ENCODE data around the gene CADM2. TPM values are rescaled to one million over a fixed set of nuclear protein-coding genes. Genes with fewer than 3 reads are reported as not detected.
A peak's percentile ranks its signal among the peaks of the same experiment; 100 is the strongest.
"Not testable (repeated sequence)": the region's sequence is repeated elsewhere in the genome, so short reads cannot be mapped to it uniquely, and the experiment has no call there.

Gene CADM2
- total RNA-seq, 2 experiments from 2014 or later = not detected

DNA sequence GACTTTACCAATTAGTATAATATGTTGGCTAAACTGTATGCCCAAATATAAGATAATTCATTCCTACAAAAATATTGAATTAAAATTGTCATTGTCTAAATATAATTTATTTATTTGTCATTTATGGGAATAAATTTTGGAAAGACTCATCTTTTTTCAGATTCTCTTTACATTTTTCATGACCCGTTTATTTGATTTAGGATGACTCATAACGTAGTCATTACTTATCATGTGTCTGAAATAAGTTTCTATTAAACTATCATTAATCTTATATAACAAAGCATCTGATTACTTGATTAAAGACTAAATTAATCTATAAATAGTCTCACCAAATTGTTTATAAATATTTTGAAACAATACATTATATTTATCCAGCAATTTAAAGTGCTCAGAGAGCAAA, 516.6 kb downstream of the CADM2 start:
- ChIA-PET POLR2A (no interaction called here), CTCF (no interaction called here)
- Mint-ChIP-seq H3K27me3 (no peaks in the 10 kb centered on the region), H3K4me3 (no peak overlapping the region), H3K27ac (no peak overlapping the region), H3K4me1 (no peaks in the 10 kb centered on the region), H3K9me3 (no peaks in the 10 kb centered on the region), H3K36me3 (ENCODE audit: low read depth) (no peaks in the 10 kb centered on the region)
- DNase-seq = no peak

DNA sequence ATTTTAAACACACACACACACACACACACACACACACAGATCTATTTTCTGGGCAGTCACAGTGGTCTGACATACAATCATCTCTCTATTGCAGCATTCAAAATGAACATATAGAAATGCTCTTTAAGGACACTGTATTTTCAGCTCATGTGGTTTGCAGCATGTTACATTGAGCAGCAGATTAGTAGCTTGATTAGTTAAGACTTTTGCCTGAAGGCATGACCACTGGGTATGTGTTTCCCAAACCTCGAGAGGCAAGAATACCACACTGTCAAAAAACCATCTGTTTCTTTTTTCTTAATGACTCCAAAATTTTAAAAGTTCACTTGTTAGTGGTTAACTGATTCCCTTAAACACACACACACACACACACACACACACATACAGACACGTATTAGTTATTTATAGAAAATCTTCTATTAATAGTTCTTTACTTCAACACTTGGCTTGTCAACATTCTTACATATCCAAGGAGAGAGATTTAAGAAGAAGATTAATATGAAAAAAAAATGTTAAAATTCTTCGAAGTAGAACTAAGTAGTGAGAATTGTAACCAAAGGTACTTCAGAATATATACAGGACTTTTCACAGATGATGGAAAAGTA, 518.2 kb downstream of the CADM2 start:
- H3K36me3 Mint-ChIP-seq (ENCODE audit: low read depth) = no peaks in the 10 kb centered on the region
- POLR2A ChIA-PET = no interaction called here
- CTCF ChIA-PET = no interaction called here
- no peaks in the 10 kb centered on the region for H3K27me3 Mint-ChIP-seq
- no peak overlapping the region for H3K27ac Mint-ChIP-seq
- no peaks in the 10 kb centered on the region for H3K9me3 Mint-ChIP-seq
- no peaks in the 10 kb centered on the region for H3K4me1 Mint-ChIP-seq
- no peak overlapping the region for H3K4me3 Mint-ChIP-seq
- DNase-seq = no peak

DNA sequence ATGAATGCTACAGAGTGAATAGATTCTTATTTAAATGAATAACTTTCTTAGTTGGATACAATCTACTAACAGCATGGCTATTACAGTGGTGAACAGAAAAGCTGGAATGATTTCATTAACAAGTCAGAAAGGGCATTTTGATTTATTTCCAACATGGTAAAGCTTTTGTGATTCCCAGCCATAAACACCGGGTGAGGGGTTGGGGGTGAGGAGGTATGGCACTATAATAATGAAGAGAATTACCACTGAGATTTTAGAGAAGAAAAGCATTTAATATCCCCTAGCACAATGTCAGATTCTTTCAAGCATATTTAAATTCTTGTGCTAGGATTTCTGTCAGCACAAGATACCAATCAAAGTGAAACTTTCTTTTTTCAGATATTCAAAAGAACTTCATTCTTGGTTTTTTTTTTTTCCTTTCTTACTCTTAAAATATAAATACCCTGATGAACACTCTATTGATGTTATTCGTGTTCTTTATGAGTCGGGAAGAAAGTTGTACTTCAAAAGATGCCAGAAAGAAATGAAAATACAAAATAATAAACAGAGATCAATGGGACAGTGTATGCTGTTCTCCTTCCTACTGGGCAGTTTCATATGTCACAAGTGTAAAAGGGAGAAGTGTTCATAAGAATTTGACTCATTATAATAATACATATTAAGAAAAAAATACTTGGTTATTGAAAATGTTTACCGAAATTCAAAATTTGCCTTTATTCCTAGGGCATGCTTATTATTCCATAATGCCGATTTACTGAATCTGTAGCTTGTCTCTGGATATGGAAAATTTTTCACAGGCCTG, 522.8 kb downstream of the CADM2 start:
- ChIA-PET CTCF (no interaction called here), POLR2A (no interaction called here)

DNA sequence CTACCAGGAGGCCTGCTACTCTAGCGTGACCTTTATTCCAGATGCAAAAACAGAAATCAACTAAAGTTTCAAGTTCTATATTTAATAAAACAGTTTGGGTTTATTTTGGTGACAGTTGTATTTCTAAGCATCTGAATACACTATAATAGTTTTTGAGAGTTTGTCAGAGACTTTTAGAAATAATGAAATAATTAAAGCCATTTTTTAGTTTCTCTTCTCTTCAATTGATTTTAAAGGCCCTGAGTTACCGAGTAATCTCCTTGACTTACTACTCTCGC, 523.4 kb downstream of the CADM2 start:
- POLR2A ChIA-PET = no interaction called here
- H3K27me3 Mint-ChIP-seq = no peaks in the 10 kb centered on the region
- H3K36me3 Mint-ChIP-seq (ENCODE audit: low read depth) = no peaks in the 10 kb centered on the region
- H3K4me1 Mint-ChIP-seq = no peaks in the 10 kb centered on the region
- H3K27ac Mint-ChIP-seq = no peak overlapping the region
- H3K9me3 Mint-ChIP-seq = peaks cover 2% of the 10 kb centered on the region
- H3K4me3 Mint-ChIP-seq = no peak overlapping the region
- CTCF ChIA-PET = no interaction called here
- DNase-seq = no peak

More for the DNA sequence above, 522.8 kb downstream of the CADM2 start:
- Mint-ChIP-seq H3K4me1 (no peaks in the 10 kb centered on the region), H3K27me3 (no peaks in the 10 kb centered on the region), H3K36me3 (ENCODE audit: low read depth) (no peaks in the 10 kb centered on the region), H3K4me3 (no peak overlapping the region), H3K9me3 (no peaks in the 10 kb centered on the region), H3K27ac (no peak overlapping the region)
- no peak for DNase-seq

DNA sequence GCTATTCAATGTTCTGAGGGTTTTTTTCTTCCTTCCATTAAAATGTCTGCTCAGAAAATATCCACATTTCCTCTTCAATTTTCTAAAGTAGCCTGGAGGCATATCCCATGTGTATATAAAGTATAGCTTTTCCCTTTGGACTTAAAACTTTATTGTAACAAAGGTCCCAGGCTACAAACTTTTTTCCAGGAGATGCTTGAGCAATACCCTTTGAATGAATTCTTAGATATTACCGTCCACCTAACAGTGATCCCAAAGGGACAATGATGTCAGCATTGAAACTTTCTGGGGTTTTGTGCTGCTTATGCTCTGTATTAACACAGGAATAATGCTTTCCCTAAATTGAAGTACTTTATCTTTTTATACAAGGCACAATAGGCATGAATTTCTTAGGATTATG, 525.2 kb downstream of the CADM2 start:
- POLR2A ChIA-PET = no interaction called here
- Mint-ChIP-seq H3K9me3 (peaks cover 4% of the 10 kb centered on the region), H3K4me1 (no peaks in the 10 kb centered on the region), H3K36me3 (ENCODE audit: low read depth) (no peaks in the 10 kb centered on the region), H3K4me3 (no peak overlapping the region), H3K27me3 (no peaks in the 10 kb centered on the region), H3K27ac (no peak overlapping the region)
- CTCF ChIA-PET = no interaction called here
- DNase-seq = no peak

DNA sequence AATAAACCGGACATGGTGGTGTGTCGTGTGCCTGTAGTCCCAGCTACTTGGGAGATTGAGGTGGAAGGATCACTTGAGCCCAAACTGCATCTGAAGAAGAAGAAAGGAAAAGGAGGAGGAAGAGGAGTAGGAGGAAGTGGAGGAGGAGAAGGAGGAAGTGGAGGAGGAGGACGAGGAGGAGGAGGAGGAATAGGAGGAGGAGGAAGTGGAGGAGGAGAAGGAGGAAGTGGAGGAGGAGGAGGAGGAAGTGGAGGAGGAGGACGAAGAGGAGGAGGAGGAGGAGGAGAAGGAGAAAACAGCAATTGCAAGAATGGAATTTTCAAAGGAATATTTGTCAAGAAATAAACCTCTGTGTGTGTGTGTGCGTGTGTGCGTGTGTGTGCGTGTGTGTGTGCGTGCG, 528.6 kb downstream of the CADM2 start:
- no peaks in the 10 kb centered on the region for H3K27me3 Mint-ChIP-seq
- POLR2A ChIA-PET = no interaction called here
- H3K4me3 Mint-ChIP-seq = no peak overlapping the region
- no peaks in the 10 kb centered on the region for H3K36me3 Mint-ChIP-seq (ENCODE audit: low read depth)
- peaks cover 4% of the 10 kb centered on the region for H3K9me3 Mint-ChIP-seq
- no peak overlapping the region for H3K27ac Mint-ChIP-seq
- no peaks in the 10 kb centered on the region for H3K4me1 Mint-ChIP-seq
- no peak for DNase-seq
- CTCF ChIA-PET = no interaction called here

DNA sequence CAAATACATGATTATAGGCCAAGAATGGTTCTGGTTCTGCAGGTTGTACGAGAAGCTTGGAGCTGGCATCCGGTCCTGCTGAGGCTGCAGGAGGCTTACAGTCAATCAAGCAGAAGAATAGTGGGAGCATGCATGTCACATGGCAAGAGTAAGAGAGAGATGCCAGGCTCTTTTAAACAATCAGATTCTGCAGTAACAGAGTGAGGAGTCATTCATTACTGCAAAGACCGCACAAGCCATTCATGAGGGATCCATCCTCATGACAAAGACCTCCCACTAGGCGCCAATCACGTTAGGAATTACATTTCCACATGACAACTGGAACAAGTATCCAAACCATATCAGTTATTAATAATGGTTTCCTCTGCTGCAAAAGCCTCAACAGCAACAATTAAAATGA, 536.8 kb downstream of the CADM2 start:
- ChIA-PET POLR2A (no interaction called here), CTCF (no interaction called here)
- H3K27ac Mint-ChIP-seq = no peak overlapping the region

DNA sequence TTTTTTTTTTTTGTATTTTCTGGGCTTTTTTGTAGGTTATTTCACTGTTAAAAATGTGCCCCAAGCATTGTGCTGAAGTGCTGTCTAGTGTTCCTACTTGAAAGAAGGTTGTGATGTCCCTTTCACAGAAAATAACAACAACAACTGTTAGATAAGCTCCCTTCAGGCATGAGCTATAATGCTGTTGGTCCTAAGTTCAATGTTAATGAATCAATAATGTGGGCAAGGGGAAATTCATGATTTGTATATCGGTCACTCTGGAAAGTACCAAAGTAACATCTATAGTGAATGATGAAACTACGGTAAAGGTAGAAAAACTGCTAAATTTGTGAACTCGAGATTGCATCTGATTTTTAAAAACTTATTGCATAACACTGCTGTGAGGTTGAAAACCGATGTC, 539.4 kb downstream of the CADM2 start:
- H3K4me3 Mint-ChIP-seq = no peak overlapping the region
- H3K9me3 Mint-ChIP-seq = peaks cover 2% of the 10 kb centered on the region
- H3K27ac Mint-ChIP-seq = no peak overlapping the region
- no peak for DNase-seq
- H3K4me1 Mint-ChIP-seq = no peaks in the 10 kb centered on the region
- POLR2A ChIA-PET = no interaction called here
- no peaks in the 10 kb centered on the region for H3K27me3 Mint-ChIP-seq
- H3K36me3 Mint-ChIP-seq (ENCODE audit: low read depth) = no peaks in the 10 kb centered on the region
- CTCF ChIA-PET = interaction anchor here (0.7 kb wide), 1 partner anchor 49 kb away, joined by 3 read pairs; no protein-coding TSS in a partner anchor

More for the DNA sequence above, 536.8 kb downstream of the CADM2 start:
- peaks cover 2% of the 10 kb centered on the region for H3K9me3 Mint-ChIP-seq
- H3K4me3 Mint-ChIP-seq = no peak overlapping the region
- no peaks in the 10 kb centered on the region for H3K4me1 Mint-ChIP-seq
- H3K36me3 Mint-ChIP-seq (ENCODE audit: low read depth) = no peaks in the 10 kb centered on the region
- no peak for DNase-seq
- no peaks in the 10 kb centered on the region for H3K27me3 Mint-ChIP-seq

DNA sequence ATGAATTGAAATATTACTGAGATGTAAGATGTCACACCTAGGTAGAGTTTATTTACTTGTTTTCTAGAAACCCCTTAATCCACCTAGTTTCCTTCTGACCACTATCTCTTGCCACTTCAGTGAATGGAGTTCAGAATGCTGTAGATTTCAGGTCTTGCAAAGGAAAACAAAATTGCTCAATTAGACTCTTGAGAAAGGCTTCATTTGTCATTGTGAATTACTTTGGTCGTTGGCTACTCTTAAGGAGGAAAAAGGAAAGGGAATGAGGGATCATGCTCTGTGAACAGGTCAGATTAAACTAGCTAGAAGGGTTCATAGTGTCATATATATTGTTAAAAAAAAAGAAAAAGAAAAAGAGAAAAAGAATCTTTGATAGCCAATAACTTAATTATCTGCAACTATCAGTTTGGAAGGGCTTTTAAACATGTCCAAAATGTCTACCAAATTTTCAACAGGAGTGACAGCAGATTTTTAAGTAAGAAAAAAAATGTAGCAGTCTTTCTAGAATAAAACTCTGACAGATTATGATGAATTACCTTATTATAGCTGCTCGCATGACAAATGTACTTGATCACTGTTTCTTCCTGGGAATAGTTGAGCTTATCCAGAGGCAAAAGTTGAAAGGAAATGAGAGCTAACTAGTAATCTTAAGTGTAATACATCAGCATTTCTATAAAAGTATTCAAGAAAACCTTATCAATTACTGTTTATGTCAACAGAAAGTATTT, 543.5 kb downstream of the CADM2 start:
- peaks cover 4% of the 10 kb centered on the region for H3K9me3 Mint-ChIP-seq
- H3K4me1 Mint-ChIP-seq = no peaks in the 10 kb centered on the region
- ChIA-PET POLR2A (no interaction called here), CTCF (no interaction called here)
- H3K4me3 Mint-ChIP-seq = no peak overlapping the region
- no peak for DNase-seq
- H3K27ac Mint-ChIP-seq = no peak overlapping the region
- no peaks in the 10 kb centered on the region for H3K36me3 Mint-ChIP-seq (ENCODE audit: low read depth)
- H3K27me3 Mint-ChIP-seq = no peaks in the 10 kb centered on the region

DNA sequence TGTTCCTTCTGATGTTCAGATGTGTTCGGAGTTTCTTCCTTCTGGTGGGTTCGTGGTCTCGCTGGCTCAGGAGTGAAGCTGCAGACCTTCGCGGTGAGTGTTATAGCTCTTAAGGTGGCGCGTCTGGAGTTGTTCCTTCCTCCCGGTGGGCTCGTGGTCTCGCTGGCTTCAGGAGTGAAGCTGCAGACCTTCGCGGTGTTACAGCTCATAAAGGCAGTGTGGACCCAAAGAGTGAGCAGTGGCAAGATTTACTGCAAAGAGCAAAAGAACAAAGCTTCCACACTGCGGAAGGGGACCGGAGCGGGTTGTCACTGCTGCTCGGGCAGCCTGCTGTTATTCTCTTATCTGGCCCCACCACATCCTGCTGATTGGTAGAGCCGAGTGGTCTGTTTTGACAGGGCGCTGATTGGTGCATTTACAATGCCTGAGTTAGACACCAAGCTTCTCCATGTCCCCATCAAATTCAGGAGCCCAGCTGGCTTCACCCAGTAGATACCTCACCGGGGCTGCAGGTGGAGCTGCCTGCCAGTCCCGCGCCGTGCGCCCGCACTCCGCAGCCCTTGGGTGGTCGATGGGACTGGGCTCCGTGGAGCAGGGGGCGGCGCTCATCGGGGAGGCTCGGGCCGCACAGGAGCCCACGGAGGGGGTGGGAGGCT, 545.5 kb downstream of the CADM2 start:
- peak overlapping the region; percentile 52 for H3K4me3 Mint-ChIP-seq
- H3K27ac Mint-ChIP-seq; H3K4me1 Mint-ChIP-seq; POLR2A ChIA-PET; H3K27me3 Mint-ChIP-seq; H3K36me3 Mint-ChIP-seq (ENCODE audit: low read depth); CTCF ChIA-PET; H3K9me3 Mint-ChIP-seq: not testable (repeated sequence)
- peak; percentile 16 for DNase-seq

DNA sequence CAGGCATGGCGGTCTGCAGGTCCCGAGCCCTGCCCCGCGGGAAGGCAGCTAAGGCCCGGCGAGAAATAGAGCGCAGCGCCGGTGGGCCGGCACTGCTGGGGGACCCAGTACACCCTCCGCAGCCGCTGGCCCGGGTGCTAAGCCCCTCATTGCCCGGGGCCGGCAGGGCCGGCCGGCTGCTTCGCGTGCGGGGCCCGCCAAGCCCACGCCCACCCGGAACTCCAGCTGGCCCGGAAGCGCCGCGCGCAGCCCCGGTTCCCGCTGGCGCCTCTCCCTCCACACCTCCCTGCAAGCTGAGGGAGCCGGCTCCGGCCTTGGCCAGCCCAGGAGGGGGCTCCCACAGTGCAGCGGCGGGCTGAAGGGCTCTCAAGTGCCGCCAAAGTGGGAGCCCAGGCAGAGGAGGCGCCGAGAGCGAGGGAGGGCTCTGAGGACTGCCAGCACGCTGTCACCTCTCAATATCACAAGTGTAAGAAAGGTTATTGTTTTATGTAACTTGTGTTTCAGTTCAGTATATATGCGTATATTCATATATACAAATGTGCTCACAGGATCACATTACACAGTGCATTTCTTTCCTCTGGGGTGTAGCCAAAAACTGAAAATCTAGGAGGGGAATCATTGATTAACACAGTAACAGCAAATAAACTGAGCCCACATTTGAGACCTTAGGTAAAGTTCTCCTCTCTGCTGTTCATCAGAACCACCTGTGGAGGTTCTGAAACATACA, 546.2 kb downstream of the CADM2 start:
- H3K27me3 Mint-ChIP-seq = not testable (repeated sequence)

DNA sequence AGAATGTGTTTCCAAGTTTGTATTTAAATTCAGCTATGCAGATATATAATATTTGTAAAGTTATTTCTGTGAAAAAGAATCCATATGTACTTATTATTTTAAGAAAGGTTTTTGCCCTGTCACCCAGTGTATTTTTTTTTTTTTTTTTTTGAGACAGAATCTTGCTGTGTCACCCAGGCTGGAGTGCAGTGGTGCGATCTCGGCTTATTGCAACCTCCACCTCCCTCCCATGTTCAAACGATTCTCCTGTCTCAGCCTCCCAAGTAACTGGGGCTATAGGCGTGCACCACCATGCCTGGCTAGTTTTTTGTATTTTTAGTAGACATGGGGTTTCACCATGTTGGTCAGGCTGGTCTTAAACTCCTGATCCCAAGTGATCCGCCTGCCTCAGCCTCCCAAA, 548.3 kb downstream of the CADM2 start:
- H3K27me3 Mint-ChIP-seq; H3K4me3 Mint-ChIP-seq; H3K9me3 Mint-ChIP-seq; POLR2A ChIA-PET; H3K4me1 Mint-ChIP-seq; DNase-seq; H3K27ac Mint-ChIP-seq; H3K36me3 Mint-ChIP-seq (ENCODE audit: low read depth); CTCF ChIA-PET: not testable (repeated sequence)

More for the DNA sequence above, 546.2 kb downstream of the CADM2 start:
- H3K27ac Mint-ChIP-seq; POLR2A ChIA-PET; H3K4me1 Mint-ChIP-seq; H3K36me3 Mint-ChIP-seq (ENCODE audit: low read depth); H3K9me3 Mint-ChIP-seq; DNase-seq; CTCF ChIA-PET: not testable (repeated sequence)
- peak overlapping the region; percentile 18 for H3K4me3 Mint-ChIP-seq

DNA sequence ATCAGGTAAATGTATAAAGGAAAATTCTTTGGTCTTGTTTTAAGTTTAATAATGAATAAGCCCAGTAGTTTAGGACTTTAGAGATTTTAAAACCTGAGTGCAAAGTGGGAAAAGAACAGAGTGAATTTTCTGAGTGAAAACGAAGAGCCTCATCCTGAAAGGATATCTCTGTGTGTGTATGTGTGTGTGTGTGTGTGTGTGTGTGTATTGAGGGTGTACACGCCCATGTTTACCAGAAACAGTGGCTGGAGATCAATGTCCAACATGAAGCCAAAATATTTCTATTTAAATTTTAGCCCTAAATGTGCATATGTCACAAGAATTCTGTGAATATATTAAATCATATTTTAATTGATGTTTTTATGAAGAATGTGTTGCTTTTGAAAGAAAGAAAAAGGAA, 549.9 kb downstream of the CADM2 start:
- Mint-ChIP-seq H3K27ac (no peak overlapping the region), H3K9me3 (peaks cover 4% of the 10 kb centered on the region), H3K36me3 (ENCODE audit: low read depth) (no peaks in the 10 kb centered on the region), H3K4me1 (no peaks in the 10 kb centered on the region), H3K27me3 (no peaks in the 10 kb centered on the region), H3K4me3 (no peak overlapping the region)
- CTCF ChIA-PET = no interaction called here
- DNase-seq = no peak
- POLR2A ChIA-PET = no interaction called here

Measured in activated CD4-positive, alpha-beta memory T cell treated with anti-CD3 and anti-CD28 coated beads, Interleukin-2, amount 10 ng/mL, durations not matched to agents 7 days and 5 days (primary cell).